ENCODE results near the gene ANKRD53.
"Not testable (repeated sequence)": the region's sequence is repeated elsewhere in the genome, so short reads cannot be mapped to it uniquely, and the experiment has no call there.

ANKRD53 gene

GRCh38 chr2:71018625-71019024 lies 40.2 kb downstream of the ANKRD53 start:
- DNase-seq (ENCODE audit: low spot score): no peak

GRCh38 chr2:71019989-71020388 lies 41.6 kb downstream of the ANKRD53 start:
- not testable (repeated sequence) for DNase-seq (ENCODE audit: low spot score)

- not testable (repeated sequence) for DNase-seq (ENCODE audit: low spot score)
Observed at GRCh38 chr2:71021394-71021793, 43.0 kb downstream of the ANKRD53 start.

GRCh38 chr2:71023553-71024243 lies 45.3 kb downstream of the ANKRD53 start:
- not testable (repeated sequence) for DNase-seq (ENCODE audit: low spot score)

All from AG08396 (cell line).